Measurements from ENCODE around the gene SLC18A2. TPM values are rescaled to one million over a fixed set of nuclear protein-coding genes. Genes with fewer than 3 reads are reported as not detected.

SLC18A2 gene
- total and polyA plus RNA-seq, 2 donors (not counting 3 experiments of a cell fraction or from before 2014, with no cell fraction given), result not detected

DNA sequence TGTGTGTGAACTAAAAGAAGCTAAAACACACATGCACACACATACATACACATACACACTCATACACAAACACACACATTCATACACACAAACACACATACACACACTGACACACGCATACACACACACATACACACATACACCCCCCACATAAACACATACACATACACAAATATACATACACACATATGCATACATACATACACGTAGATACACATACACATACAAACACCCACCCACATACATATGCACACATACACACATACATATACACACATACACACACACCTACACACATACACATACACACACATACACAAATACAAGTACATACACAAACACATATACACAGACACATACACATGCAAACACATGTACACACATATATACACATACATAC, 28.0 kb downstream of the SLC18A2 start:
- H2AFZ ChIP-seq (ENCODE audit: low read depth, low read length), result no peak overlapping the region
- H3K4me3 ChIP-seq (replicated peaks in 1 of 3; ENCODE audit: insufficient read depth in 1 of 3, low read depth in 1 of 3, low read length in 3 of 3), result no peak overlapping the region
- no peak overlapping the region for H3K4me2 ChIP-seq (ENCODE audit: insufficient read depth, low read length)
- intact Hi-C loops (cut with micrococcal nuclease), result no loop called here
- no peak overlapping the region for H3K27ac ChIP-seq (ENCODE audit: insufficient read depth, low read depth, low read length)
- dilution Hi-C loops (cut with MboI; ENCODE audit: extremely low pct_ligation_motif_present, low sequenced_read_pairs), result no loop called here
- no peak for DNase-seq (ENCODE audit: low read depth, low spot score)
- H3K79me2 ChIP-seq (ENCODE audit: control insufficient read depth, insufficient read depth, low read length), result no peaks in the 10 kb centered on the region
- BruUV-seq (replicated peaks), result no TSS peak
- no peaks in the 10 kb centered on the region for H3K36me3 ChIP-seq (ENCODE audit: control insufficient read depth in 2 of 2, extremely low read depth in 1 of 2, insufficient read depth in 2 of 2, low read length in 2 of 2)
- no peak overlapping the region for H3K9ac ChIP-seq (replicated peaks; ENCODE audit: extremely low read depth, insufficient read depth, low read length)
- no peaks in the 10 kb centered on the region for H3K9me1 ChIP-seq (replicated peaks; ENCODE audit: control insufficient read depth, extremely low read depth, insufficient read depth, low read length)
- ChIA-PET CTCF (no interaction called here), POLR2A (no interaction called here)
- no peak for TF ChIP-seq POLR2A (IDR thresholded peaks at IDR 0.05; ENCODE audit: low read depth, low read length)
- TF ChIP-seq POLR2AphosphoS5 (IDR thresholded peaks at IDR 0.05; ENCODE audit: insufficient read depth, low read depth, low read length), result no peak
- TF ChIP-seq, protein P1, sequence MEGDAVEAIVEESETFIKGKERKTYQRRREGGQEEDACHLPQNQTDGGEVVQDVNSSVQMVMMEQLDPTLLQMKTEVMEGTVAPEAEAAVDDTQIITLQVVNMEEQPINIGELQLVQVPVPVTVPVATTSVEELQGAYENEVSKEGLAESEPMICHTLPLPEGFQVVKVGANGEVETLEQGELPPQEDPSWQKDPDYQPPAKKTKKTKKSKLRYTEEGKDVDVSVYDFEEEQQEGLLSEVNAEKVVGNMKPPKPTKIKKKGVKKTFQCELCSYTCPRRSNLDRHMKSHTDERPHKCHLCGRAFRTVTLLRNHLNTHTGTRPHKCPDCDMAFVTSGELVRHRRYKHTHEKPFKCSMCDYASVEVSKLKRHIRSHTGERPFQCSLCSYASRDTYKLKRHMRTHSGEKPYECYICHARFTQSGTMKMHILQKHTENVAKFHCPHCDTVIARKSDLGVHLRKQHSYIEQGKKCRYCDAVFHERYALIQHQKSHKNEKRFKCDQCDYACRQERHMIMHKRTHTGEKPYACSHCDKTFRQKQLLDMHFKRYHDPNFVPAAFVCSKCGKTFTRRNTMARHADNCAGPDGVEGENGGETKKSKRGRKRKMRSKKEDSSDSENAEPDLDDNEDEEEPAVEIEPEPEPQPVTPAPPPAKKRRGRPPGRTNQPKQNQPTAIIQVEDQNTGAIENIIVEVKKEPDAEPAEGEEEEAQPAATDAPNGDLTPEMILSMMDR (IDR thresholded peaks at IDR 0.05; ENCODE audit: extremely low read depth in 1 of 2, insufficient read depth in 1 of 2, low read depth in 1 of 2, low read length in 2 of 2), result no peak
- TF ChIP-seq JUN (IDR thresholded peaks at IDR 0.05; ENCODE audit: borderline replicate concordance, insufficient read depth, insufficient read length, low read depth), result no peak
- TF ChIP-seq FOS (IDR thresholded peaks at IDR 0.05; ENCODE audit: borderline replicate concordance, insufficient read depth, low read length), result no peak
- no peak for TF ChIP-seq GATA2 (IDR thresholded peaks at IDR 0.05; ENCODE audit: insufficient read depth, insufficient read length, low read depth, low read length)
- no peak for TF ChIP-seq EZH2 (IDR thresholded peaks at IDR 0.05; ENCODE audit: borderline replicate concordance, low read depth, low read length, severe bottlenecking)
- no peak for TF ChIP-seq MYC (IDR thresholded peaks at IDR 0.05; ENCODE audit: low read depth, low read length)
- TF ChIP-seq, protein P2, sequence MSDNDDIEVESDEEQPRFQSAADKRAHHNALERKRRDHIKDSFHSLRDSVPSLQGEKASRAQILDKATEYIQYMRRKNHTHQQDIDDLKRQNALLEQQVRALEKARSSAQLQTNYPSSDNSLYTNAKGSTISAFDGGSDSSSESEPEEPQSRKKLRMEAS (IDR thresholded peaks at IDR 0.05; ENCODE audit: insufficient read depth, insufficient read length), result no peak
- H4K20me1 ChIP-seq (replicated peaks; ENCODE audit: control insufficient read depth, extremely low read depth, insufficient read depth, low read length), result no peaks in the 10 kb centered on the region
- FAIRE-seq, result no peak
- H3K9me3 ChIP-seq (replicated peaks; ENCODE audit: control insufficient read depth, insufficient read depth, low read length), result no peaks in the 10 kb centered on the region
- no peaks in the 10 kb centered on the region for H3K27me3 ChIP-seq (ENCODE audit: control insufficient read depth in 2 of 2, insufficient read depth in 2 of 2, low read length in 2 of 2)
- H3K4me1 ChIP-seq (ENCODE audit: control insufficient read depth, extremely low read depth, insufficient read depth, low read length), result no peaks in the 10 kb centered on the region

All from endothelial cell of umbilical vein (primary cell).